ENCODE results near the gene PRPH.

- TF ChIP-seq CTCF (IDR thresholded peaks at IDR 0.05) (no peak), EZH2 (IDR thresholded peaks at IDR 0.05; ENCODE audit: borderline replicate concordance, insufficient read depth, low read depth, low read length, poor library complexity, severe bottlenecking) (no peak)
Measured at GRCh38 chr12:49274396-49275069, 20.4 kb upstream of the PRPH start.
